Measurements from ENCODE around the gene NKD2.
"Not testable (repeated sequence)": the region's sequence is repeated elsewhere in the genome, so short reads cannot be mapped to it uniquely, and the experiment has no call there.

Gene NKD2

GRCh38 chr5:1000831-1001230 lies 7.8 kb upstream of the NKD2 start:
- not testable (repeated sequence) for DNase-seq (ENCODE audit: low read depth in 2 of 2)

DNA sequence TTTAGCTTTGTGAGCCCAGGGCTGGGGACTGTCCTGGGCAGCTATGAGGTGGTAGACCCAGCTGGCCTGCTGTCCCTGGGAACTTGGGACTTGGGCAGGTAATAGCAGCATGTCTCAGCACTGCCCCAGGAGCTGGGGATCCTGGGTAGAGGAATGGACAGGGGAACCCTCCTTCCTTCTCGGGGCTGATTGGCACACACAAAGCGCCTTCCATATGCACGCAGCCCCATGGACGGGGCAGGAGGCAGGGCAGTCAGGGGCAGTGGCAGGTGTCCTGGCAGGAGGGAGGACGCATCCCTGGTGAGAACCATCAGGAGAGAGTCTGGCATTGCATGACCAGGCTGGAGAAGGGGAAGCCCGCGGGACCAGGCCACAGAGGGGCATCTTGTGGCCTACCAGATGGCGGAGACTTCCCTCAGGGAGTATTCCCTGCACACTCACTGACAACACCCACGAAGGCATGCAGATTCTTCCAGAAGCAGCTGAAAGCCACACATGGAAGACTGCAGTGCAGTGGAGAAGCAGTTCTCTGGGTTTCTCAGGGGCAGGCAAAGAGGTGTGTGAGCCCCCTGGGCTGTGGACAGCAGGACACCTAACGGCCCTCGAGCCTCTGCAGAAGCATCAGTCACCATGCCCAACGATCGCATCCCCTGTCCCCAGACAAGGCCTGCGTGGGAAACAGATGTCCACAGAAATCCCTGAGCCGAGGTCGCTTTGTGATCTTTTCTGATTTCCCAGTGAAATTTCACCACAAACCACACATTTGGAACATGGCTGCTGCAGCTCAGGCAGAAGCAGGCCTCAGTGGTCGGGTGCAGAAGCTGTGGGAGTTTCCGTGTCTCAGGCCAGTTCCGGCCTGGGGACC lies 7.0 kb upstream of the NKD2 start:
- no peak for DNase-seq (ENCODE audit: low read depth in 2 of 2)

GRCh38 chr5:1002271-1002546 lies 6.4 kb upstream of the NKD2 start:
- no peak for DNase-seq (ENCODE audit: low read depth in 2 of 2)

- DNase-seq (ENCODE audit: low read depth in 2 of 2) = no peak
Measured at GRCh38 chr5:1002836-1003235, 5.8 kb upstream of the NKD2 start.

- no peak for DNase-seq (ENCODE audit: low read depth in 2 of 2)
Measured at GRCh38 chr5:1003296-1003937, 5.2 kb upstream of the NKD2 start.

DNA sequence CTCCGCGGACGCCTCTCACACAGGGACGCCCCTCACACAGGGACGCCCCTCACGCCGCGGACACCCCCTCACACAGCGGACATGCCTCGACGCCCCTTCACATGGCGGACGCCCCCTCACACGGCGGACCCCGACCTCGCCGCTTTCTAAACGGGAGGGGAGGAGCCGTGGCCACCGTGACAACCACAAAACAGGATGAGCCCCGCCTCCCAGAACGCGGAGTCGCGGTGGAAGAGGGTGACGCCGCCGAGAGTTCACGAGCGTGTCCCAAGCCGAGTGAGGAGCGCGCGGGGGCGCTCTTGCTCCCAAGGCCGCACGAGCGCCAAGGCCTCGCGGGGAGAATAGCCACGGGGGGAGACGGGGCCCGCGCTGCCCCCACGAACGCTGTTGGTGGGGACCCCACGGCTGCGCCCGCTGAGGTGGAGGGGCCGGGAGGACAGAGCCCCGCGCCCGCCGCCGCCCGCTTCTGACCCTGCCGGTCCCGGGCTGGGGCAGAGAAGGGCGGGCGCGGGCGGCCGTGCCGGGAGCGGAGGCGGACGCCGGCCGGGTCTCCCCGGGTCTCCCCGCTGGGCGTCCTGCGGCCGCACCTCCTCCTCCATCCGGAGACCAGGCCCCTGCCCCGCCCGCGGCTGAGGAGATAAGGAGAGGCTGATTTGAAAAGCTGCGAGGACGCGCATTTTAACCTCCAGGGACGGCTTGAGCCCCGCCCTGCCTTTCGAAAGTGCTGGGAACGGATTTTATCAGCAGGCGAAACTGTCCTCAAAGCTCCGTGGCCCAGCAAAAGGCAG lies 3.9 kb upstream of the NKD2 start:
- peak in 1 of 2 donors; percentile 22 for DNase-seq (ENCODE audit: low read depth in 2 of 2)

- no peak for DNase-seq (ENCODE audit: low read depth in 2 of 2)
Measured at GRCh38 chr5:1005249-1005851, 3.3 kb upstream of the NKD2 start.

GRCh38 chr5:1005904-1006655 lies 2.5 kb upstream of the NKD2 start:
- DNase-seq (ENCODE audit: low read depth in 2 of 2) = no peak

DNA sequence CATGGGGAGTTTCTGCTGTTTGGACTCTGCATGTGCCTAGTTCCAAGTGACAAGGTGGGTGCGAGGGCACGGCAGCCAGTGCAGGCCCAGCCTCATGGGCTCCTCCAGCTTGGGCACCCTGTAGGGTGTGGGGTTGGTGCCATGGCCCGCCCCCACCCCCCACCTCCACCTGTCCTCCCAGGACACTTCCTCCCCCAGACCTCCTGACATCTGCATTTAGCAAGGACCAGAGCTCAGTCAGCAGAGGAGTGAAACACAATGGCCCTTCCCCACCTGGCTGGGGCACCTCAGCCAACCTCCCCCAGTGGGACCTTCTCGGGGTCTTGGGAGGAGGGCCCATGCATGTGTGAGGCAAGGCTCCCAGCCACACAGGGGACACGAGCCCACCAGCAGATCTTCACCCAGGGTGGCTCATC lies 1.9 kb upstream of the NKD2 start:
- DNase-seq (ENCODE audit: low read depth in 2 of 2) = no peak

GRCh38 chr5:1007221-1007680 lies 1.4 kb upstream of the NKD2 start:
- DNase-seq (ENCODE audit: low read depth in 2 of 2) = no peak

- no peak for DNase-seq (ENCODE audit: low read depth in 2 of 2)
Measured at GRCh38 chr5:1007681-1008450, 736 bp upstream of the NKD2 start.

GRCh38 chr5:1009359-1010180 lies 968 bp downstream of the NKD2 start:
- no peak for DNase-seq (ENCODE audit: low read depth in 2 of 2)

- DNase-seq (ENCODE audit: low read depth in 2 of 2) = no peak
Measured at GRCh38 chr5:1010181-1010510, 1.5 kb downstream of the NKD2 start.

- DNase-seq (ENCODE audit: low read depth in 2 of 2) = no peak
Measured at GRCh38 chr5:1010641-1011046, 2.0 kb downstream of the NKD2 start.

GRCh38 chr5:1011226-1011631 lies 2.6 kb downstream of the NKD2 start:
- DNase-seq (ENCODE audit: low read depth in 2 of 2) = no peak

DNA sequence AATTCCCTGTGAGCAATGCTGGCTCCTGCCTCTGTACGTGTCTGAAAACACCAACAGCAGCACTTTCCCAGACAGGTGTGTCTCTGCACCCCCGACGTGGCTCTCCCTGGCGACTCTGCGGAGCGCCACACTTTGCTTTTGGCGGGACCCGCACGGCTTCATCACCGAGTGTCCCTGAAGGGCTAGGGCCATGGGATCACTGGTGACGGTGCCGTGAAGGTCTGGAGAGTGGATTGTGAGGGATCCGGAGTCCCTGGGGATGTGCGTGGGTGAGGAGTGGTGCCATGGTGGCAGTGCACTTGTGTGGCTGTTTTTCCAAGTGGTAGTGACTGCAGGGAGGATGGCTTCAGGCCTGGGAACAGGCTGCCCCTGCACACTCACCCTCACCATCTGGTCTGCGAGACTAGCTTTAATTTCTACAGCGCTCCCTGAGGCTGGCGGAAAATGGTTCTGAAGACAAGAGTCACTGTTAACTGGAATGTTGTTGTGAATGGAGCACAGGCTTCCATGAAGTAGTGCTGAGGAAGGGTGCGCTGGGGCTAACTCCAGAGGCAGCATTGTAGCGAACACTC lies 3.2 kb downstream of the NKD2 start:
- DNase-seq (ENCODE audit: low read depth in 2 of 2) = no peak

- DNase-seq (ENCODE audit: low read depth in 2 of 2) = no peak
Measured at GRCh38 chr5:1012313-1012841, 3.8 kb downstream of the NKD2 start.

GRCh38 chr5:1012900-1013237 lies 4.3 kb downstream of the NKD2 start:
- no peak for DNase-seq (ENCODE audit: low read depth in 2 of 2)

DNA sequence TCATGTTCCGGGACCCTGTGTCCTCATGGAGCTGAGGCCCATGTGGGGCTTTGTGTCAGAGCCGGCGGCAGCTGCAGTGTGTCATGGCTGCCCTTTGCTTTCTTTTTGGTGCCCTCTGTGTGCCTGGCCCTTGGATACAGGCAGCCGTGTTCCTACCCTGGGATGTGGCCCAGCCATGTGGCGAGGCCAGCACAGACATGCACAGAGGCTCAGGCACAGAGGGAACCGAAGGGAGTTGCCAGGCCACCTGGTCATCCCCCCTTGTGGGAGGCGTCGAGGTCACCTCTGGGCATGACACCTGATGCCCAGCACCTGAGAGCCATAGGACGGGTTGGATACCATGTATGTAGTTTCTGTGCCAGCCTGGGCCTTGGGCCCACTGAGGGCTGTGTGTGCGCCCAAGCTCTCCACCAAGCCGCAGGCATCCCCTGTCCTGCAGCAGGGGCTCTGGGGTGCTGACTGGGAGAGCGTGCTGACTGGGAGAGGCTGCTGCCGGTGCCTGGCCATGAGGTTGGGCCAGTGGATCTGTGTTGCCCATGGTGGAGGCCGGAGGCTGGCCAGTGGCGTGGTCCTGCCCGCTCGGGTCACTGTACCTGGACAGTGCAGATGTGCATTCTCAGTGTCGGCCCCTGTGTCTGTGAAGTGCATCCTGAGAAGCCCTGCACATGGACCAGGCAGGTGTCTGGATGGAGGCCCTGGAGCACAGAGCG lies 4.8 kb downstream of the NKD2 start:
- no peak for DNase-seq (ENCODE audit: low read depth in 2 of 2)

All from activated CD4-positive, alpha-beta T cell treated with anti-CD3 and anti-CD28 coated beads for 24 hours (primary cell).